Ishikawa (cell line): ENCODE measurements around the gene HPS5.

Source experiments
- CREB1 ChIP-seq: IDR thresholded peaks from 2 replicates; pipeline ENCODE4 v1.6.1; 2012; ENCODE audit warnings: low read depth
- EP300 ChIP-seq: IDR thresholded peaks from 2 replicates; pipeline ENCODE4 v1.6.1; 2012; ENCODE audit warnings: borderline replicate concordance
- TAF1 ChIP-seq: IDR thresholded peaks from 2 replicates; pipeline ENCODE4 v1.6.1; 2012; ENCODE audit warnings: low read depth, mild to moderate bottlenecking

DNA sequence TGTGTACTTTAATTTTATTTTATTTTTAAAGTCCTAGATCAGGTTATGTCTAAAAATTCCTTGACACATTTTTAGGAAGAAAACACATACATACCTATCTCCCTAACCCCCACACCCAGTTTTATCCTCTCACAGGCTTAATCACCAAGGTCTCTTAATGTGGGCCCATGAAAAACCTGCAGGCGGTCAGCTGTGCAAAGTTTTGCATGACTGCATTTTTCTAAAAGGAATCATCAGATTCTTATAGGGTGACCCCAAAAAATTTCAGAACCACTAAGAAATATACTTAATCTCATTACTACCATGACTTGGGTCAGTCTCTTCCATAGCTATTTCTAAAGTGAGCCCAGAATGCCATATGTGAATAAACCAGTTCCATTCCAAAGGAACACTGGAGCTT, 36.1 kb downstream of the HPS5 start:
- TF ChIP-seq EP300 (no peak), TAF1 (no peak), CREB1 (no peak)
